Nephron (organoid): Measurements from ENCODE around the gene METTL13.

Experiments
- H3K27ac Mint-ChIP-seq, 3 experiments: 2 replicates each; pipeline ENCODE4 v1.8.0; 2020; ENCODE audit warnings: mixed read lengths in 3 of 3, mild to moderate bottlenecking in 2 of 3, moderate library complexity in 1 of 3
- H3K27me3 Mint-ChIP-seq: 2 replicates; pipeline ENCODE4 v1.8.0; 2021; ENCODE audit warnings: low read depth, mild to moderate bottlenecking, moderate library complexity, mixed read lengths
- H3K36me3 Mint-ChIP-seq: 2 replicates; pipeline ENCODE4 v1.8.0; 2020; ENCODE audit warnings: low read depth, mixed read lengths
- H3K4me1 Mint-ChIP-seq: 2 replicates; pipeline ENCODE4 v1.8.0; 2020; ENCODE audit warnings: mixed read lengths
- H3K4me3 Mint-ChIP-seq, 3 experiments: 2 replicates each; pipeline ENCODE4 v1.8.0; 2020; ENCODE audit warnings: mild to moderate bottlenecking in 3 of 3, mixed read lengths in 3 of 3, moderate library complexity in 2 of 3
- H3K9me3 Mint-ChIP-seq: 2 replicates; pipeline ENCODE4 v1.8.0; 2020; ENCODE audit warnings: mixed read lengths
- TF ChIP-seq, protein P1 (sequence below), 3 experiments: fragments of 200-600 bp; sonication (generic); IDR thresholded peaks; one replicate each; pipeline ENCODE4 v1.5.0; 2021; ENCODE audit warnings: antibody characterized with exemption in 3 of 3; ENCODE audit not compliant: unreplicated experiment in 3 of 3

The METTL13 gene

DNA sequence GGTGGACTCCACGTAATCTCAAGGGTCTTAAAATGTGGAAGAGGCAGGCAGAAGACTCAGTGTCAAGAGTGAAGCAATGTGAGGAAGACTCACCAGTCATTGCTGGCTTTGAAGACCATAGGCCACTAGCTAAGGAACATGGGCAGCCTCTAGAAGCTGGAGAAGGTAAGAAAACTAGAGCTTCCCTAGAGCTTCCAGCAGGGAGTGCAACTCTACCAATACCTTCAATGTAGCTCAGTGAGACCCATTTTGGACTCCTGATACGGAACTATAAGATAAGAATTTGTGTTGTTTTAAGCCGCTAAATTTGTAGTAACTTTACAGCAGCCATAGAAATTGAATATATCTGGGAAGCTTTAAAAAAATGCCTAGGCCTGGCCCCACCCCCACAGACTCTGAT is 18.9 kb downstream of the METTL13 start:
- Mint-ChIP-seq H3K4me1 (peaks cover 10% of the 10 kb centered on the region), H3K4me3 (no peak overlapping the region), H3K27ac (peak overlapping the region in 1 of 3 experiments; percentile 8), H3K9me3 (no peaks in the 10 kb centered on the region), H3K27me3 (no peaks in the 10 kb centered on the region), H3K36me3 (peaks cover 13% of the 10 kb centered on the region)
- TF ChIP-seq, protein P1, sequence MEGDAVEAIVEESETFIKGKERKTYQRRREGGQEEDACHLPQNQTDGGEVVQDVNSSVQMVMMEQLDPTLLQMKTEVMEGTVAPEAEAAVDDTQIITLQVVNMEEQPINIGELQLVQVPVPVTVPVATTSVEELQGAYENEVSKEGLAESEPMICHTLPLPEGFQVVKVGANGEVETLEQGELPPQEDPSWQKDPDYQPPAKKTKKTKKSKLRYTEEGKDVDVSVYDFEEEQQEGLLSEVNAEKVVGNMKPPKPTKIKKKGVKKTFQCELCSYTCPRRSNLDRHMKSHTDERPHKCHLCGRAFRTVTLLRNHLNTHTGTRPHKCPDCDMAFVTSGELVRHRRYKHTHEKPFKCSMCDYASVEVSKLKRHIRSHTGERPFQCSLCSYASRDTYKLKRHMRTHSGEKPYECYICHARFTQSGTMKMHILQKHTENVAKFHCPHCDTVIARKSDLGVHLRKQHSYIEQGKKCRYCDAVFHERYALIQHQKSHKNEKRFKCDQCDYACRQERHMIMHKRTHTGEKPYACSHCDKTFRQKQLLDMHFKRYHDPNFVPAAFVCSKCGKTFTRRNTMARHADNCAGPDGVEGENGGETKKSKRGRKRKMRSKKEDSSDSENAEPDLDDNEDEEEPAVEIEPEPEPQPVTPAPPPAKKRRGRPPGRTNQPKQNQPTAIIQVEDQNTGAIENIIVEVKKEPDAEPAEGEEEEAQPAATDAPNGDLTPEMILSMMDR (IDR thresholded peaks at IDR 0.05; ENCODE audit: unreplicated experiment in 3 of 3) = no peak

DNA sequence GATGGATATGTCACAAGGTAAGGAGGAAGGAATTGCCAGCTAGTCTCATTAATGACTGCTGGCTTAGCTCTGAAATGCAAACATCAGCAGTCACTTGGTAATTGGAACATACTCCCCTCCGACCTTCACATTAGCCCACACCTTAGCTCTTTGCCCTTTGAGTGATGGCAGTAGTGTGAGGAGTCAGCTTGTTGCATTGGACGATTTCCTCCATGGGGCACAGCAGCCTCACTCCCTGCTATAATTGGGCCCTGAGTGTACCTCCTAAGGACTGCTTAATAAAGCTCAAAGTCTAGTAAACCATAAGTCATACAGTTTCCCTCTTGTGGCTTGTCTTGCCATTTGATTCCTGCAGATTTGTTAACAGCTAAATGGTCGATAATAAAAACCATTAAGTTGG is 19.4 kb downstream of the METTL13 start:
- Mint-ChIP-seq H3K9me3 (no peaks in the 10 kb centered on the region), H3K27me3 (no peaks in the 10 kb centered on the region), H3K27ac (peak overlapping the region in 2 of 3 experiments; percentile 36 to 60), H3K4me1 (peaks cover 10% of the 10 kb centered on the region), H3K4me3 (no peak overlapping the region), H3K36me3 (peaks cover 12% of the 10 kb centered on the region)
- TF ChIP-seq, protein P1 (IDR thresholded peaks at IDR 0.05; ENCODE audit: unreplicated experiment in 3 of 3) = no peak

DNA sequence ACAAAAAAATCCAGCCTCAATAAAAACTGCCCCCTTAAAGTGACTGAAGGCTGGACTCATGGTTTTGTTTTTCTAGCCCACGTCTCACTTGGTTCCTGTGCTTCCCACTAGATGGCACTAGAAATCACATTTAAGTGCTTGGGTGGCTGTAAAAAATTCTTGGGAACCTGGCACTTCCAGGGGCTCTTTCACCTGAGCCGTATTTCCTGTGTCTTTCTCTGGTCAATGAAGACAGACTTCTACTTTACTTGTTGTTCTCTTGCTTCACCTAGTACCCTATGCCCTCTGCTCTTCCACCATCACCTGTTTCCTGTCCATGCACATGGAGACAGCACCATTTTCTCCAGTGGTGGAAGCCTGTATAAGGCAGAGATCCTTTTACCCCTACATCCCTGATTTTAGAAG is 20.0 kb downstream of the METTL13 start:
- Mint-ChIP-seq H3K36me3 (peaks cover 7% of the 10 kb centered on the region), H3K4me1 (peaks cover 10% of the 10 kb centered on the region), H3K4me3 (no peak overlapping the region), H3K9me3 (no peaks in the 10 kb centered on the region), H3K27ac (peak overlapping the region in 2 of 3 experiments; percentile 36 to 60), H3K27me3 (no peaks in the 10 kb centered on the region)
- TF ChIP-seq, protein P1 (IDR thresholded peaks at IDR 0.05; ENCODE audit: unreplicated experiment in 3 of 3) = peak; percentile 76 to 88 (median 85)

DNA sequence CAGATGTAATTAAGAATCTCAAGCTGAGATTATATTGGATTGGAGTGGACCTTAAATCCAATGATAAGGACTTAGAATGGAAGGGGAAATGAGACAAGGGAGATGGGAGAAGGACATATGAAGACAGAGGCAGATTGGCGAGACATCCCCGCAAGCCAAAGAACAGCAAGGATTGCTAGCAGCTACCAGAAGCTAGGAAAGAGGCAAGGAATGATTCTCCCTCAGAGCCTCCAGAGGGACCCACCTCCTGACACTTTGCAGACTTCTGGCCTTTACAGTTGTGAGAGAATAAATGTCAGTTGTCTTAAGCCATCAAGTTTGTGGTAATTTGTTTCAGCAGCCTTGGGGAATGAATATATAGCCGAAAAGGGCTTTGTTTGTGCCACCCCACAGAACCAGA is 20.7 kb downstream of the METTL13 start:
- Mint-ChIP-seq H3K36me3 (peaks cover 1% of the 10 kb centered on the region), H3K4me3 (no peak overlapping the region), H3K4me1 (peaks cover 10% of the 10 kb centered on the region), H3K27ac (peak overlapping the region in 1 of 3 experiments; percentile 10), H3K27me3 (no peaks in the 10 kb centered on the region), H3K9me3 (no peaks in the 10 kb centered on the region)
- TF ChIP-seq, protein P1 (IDR thresholded peaks at IDR 0.05; ENCODE audit: unreplicated experiment in 3 of 3) = no peak

DNA sequence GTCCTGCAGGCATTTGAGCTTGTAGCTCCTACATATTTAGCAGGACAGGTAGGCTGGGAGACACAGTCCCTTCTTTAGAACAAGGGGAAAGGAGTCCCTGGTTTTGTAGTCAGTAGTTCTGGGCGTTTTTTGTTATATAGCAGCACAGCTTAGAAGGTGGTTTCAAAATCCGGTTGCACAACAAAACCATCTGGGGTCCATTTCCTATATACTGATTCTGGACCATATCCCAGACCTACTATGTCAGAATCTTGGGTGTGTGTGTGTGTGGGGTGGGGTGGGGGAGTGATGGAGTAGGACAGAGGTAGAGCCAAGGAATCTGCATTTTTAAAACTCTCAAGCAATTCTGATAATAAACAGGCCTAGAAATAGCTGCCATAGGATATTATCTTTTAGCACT is 21.6 kb downstream of the METTL13 start:
- no peaks in the 10 kb centered on the region for H3K9me3 Mint-ChIP-seq
- no peaks in the 10 kb centered on the region for H3K27me3 Mint-ChIP-seq
- TF ChIP-seq, protein P1 (IDR thresholded peaks at IDR 0.05; ENCODE audit: unreplicated experiment in 3 of 3) = no peak
- peaks cover 10% of the 10 kb centered on the region for H3K4me1 Mint-ChIP-seq
- H3K4me3 Mint-ChIP-seq = no peak overlapping the region
- H3K27ac Mint-ChIP-seq = no peak overlapping the region
- no peaks in the 10 kb centered on the region for H3K36me3 Mint-ChIP-seq

DNA sequence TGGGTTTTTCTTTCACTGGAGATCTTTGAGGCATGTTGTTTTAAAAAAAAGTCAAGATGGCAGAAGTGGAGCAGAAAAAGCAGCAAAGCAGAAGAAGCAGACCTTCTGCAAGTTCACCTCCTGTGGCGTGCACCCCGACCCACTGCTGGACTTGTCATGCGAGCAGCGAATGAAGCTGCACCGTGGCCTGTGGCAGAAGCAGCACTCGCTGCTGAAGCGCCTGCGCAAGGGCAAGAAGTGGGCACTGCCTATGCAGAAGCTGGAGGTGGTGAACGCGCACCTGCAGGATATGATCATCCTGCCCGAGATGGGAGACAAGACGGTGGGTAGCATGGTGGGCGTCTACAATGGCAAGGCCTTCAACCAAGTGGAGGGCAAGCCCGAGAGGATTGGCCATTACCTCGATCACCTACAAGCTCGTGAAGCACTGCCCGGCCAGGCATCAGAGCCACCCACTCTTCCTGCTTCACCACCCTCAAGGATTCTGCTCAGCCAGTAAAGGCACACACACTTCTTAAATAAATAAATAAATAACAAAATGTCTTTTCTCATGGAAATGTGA is 22.1 kb downstream of the METTL13 start:
- Mint-ChIP-seq H3K27me3 (no peaks in the 10 kb centered on the region), H3K4me1 (peaks cover 8% of the 10 kb centered on the region), H3K9me3 (no peaks in the 10 kb centered on the region), H3K4me3 (no peak overlapping the region), H3K27ac (no peak overlapping the region), H3K36me3 (no peaks in the 10 kb centered on the region)
- TF ChIP-seq, protein P1 (IDR thresholded peaks at IDR 0.05; ENCODE audit: unreplicated experiment in 3 of 3) = no peak
